Measurements from ENCODE around the gene SLC22A23.

Gene SLC22A23

GRCh38 chr6:3341467-3341866 lies 115.4 kb downstream of the SLC22A23 start:
- Histone ChIP-seq H3K4me1 (ENCODE audit: low read length) (peaks cover 15% of the 10 kb centered on the region), H3K9ac (ENCODE audit: low read length) (no peak overlapping the region), H4K20me1 (ENCODE audit: insufficient read depth, low read length) (no peaks in the 10 kb centered on the region), H3K9me3 (replicated peaks; ENCODE audit: insufficient read depth, low read length) (no peaks in the 10 kb centered on the region), H3K4me2 (ENCODE audit: low read depth, low read length) (no peak overlapping the region), H3K9me2 (replicated peaks; ENCODE audit: insufficient read depth, low read length) (no peaks in the 10 kb centered on the region), H2AFZ (ENCODE audit: low read length) (no peak overlapping the region), H3F3A (ENCODE audit: insufficient read depth, low read length) (no peaks in the 10 kb centered on the region), H3K36me3 (replicated peaks; ENCODE audit: insufficient read depth, low read length) (no peaks in the 10 kb centered on the region), H3K79me2 (ENCODE audit: low read length) (no peaks in the 10 kb centered on the region), H3K27me3 (replicated peaks; ENCODE audit: insufficient read depth, low read length) (no peaks in the 10 kb centered on the region), H3K4me3 (ENCODE audit: low read length) (no peak overlapping the region), H3K27ac (ENCODE audit: low read length) (no peak overlapping the region)
- DNase-seq = no peak
- TF ChIP-seq EZH2 (optimal IDR thresholded peaks at IDR 0.05; ENCODE audit: low read depth, low read length) = no peak
- TF ChIP-seq EZH2phosphoT487 (IDR thresholded peaks at IDR 0.05; ENCODE audit: low read length) = no peak
- no peak for TF ChIP-seq CTCF (IDR thresholded peaks at IDR 0.05; ENCODE audit: low read length)

GRCh38 chr6:3340894-3341293 lies 116.0 kb downstream of the SLC22A23 start:
- Histone ChIP-seq H2AFZ (ENCODE audit: low read length) (no peak overlapping the region), H3K79me2 (ENCODE audit: low read length) (no peaks in the 10 kb centered on the region), H3K9ac (ENCODE audit: low read length) (no peak overlapping the region), H3K4me1 (ENCODE audit: low read length) (peaks cover 11% of the 10 kb centered on the region), H3K27me3 (replicated peaks; ENCODE audit: insufficient read depth, low read length) (no peaks in the 10 kb centered on the region), H3K27ac (ENCODE audit: low read length) (no peak overlapping the region), H3K4me3 (ENCODE audit: low read length) (no peak overlapping the region), H3K4me2 (ENCODE audit: low read depth, low read length) (no peak overlapping the region), H3K9me2 (replicated peaks; ENCODE audit: insufficient read depth, low read length) (no peaks in the 10 kb centered on the region), H3K36me3 (replicated peaks; ENCODE audit: insufficient read depth, low read length) (no peaks in the 10 kb centered on the region), H3K9me3 (replicated peaks; ENCODE audit: insufficient read depth, low read length) (no peaks in the 10 kb centered on the region), H4K20me1 (ENCODE audit: insufficient read depth, low read length) (no peaks in the 10 kb centered on the region), H3F3A (ENCODE audit: insufficient read depth, low read length) (no peaks in the 10 kb centered on the region)
- no peak for DNase-seq
- TF ChIP-seq EZH2phosphoT487 (IDR thresholded peaks at IDR 0.05; ENCODE audit: low read length) = no peak
- no peak for TF ChIP-seq EZH2 (optimal IDR thresholded peaks at IDR 0.05; ENCODE audit: low read depth, low read length)
- no peak for TF ChIP-seq CTCF (IDR thresholded peaks at IDR 0.05; ENCODE audit: low read length)

DNA sequence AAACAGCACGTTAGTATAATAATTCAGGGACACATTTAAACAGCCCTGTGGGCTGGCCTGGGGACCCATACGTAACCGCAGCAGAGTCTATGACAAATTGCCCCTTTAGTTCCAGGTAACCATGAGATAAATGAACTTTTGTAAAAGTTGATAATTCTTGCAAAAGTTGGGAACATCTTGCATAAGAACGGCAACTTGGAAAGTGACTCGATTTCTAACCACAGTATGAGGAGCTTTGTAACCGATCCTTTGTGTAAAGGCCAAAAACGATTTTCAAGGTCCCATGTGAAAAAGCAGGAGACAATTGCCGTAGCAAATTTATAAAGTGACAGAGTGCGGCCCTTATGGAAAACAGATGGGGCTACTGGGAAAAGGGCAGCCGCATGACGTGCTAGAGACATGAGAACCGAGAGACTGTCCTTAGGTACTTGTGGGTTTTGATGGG lies 116.5 kb downstream of the SLC22A23 start:
- Histone ChIP-seq H3K36me3 (replicated peaks; ENCODE audit: insufficient read depth, low read length) (no peaks in the 10 kb centered on the region), H3K79me2 (ENCODE audit: low read length) (no peaks in the 10 kb centered on the region), H3K4me2 (ENCODE audit: low read depth, low read length) (no peak overlapping the region), H3K27ac (ENCODE audit: low read length) (no peak overlapping the region), H3K4me3 (ENCODE audit: low read length) (no peak overlapping the region), H4K20me1 (ENCODE audit: insufficient read depth, low read length) (no peaks in the 10 kb centered on the region), H3K9me2 (replicated peaks; ENCODE audit: insufficient read depth, low read length) (no peaks in the 10 kb centered on the region), H2AFZ (ENCODE audit: low read length) (no peak overlapping the region), H3F3A (ENCODE audit: insufficient read depth, low read length) (no peaks in the 10 kb centered on the region), H3K9me3 (replicated peaks; ENCODE audit: insufficient read depth, low read length) (no peaks in the 10 kb centered on the region), H3K9ac (ENCODE audit: low read length) (no peak overlapping the region), H3K27me3 (replicated peaks; ENCODE audit: insufficient read depth, low read length) (no peaks in the 10 kb centered on the region), H3K4me1 (ENCODE audit: low read length) (peaks cover 7% of the 10 kb centered on the region)
- TF ChIP-seq EZH2phosphoT487 (IDR thresholded peaks at IDR 0.05; ENCODE audit: low read length) (no peak), CTCF (IDR thresholded peaks at IDR 0.05; ENCODE audit: low read length) (no peak), EZH2 (optimal IDR thresholded peaks at IDR 0.05; ENCODE audit: low read depth, low read length) (no peak)
- no peak for DNase-seq

Measured in MM.1S (cell line).